ENCODE data around the gene ADAMTSL5. TPM values are rescaled to one million over a fixed set of nuclear protein-coding genes. Genes with fewer than 3 reads are reported as not detected.

Gene ADAMTSL5
- total and polyA plus RNA-seq, 2 of the 13 experiments (the other 11 are each of a cell fraction or from before 2014, with no cell fraction given) = 0.60 to 2.7 TPM

DNA sequence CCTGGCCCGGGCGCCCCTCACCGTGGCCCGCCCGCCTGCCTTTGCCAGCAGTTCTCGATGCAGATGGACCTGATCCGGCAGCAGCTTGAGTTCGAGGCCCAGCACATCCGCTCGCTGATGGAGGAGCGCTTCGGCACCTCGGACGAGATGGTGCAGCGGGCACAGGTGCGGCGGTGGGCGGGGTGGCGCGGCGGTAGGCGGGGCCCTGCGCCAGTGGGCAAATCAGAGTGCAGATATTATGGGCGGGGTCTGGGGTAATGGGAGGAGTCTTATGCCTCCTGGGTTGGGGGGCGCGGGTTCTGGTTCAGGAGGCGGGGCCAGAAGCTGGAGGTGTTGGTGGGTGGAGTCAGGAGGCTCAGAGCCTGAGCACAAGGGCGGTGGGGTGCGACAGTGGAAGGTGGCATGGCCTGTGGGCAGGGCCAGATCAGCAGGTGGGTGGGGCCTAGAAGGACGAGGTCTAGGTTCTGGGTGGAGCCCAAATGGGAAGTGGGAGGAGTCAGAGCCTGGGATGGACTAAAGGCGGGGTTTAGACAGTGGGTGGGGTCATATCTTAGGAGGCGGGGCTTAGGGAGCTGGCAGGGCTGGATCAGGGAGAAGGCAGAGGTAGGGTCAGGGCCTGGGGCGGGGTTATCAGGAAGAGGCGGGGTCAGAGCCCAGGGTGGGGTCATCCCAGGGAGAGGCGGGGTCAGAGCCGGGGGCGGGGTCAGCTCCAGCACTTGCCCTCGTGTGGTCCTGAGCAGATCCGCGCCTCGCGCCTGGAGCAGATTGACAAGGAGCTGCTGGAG, 57.3 kb downstream of the ADAMTSL5 start (continued):
- TF ChIP-seq, protein P1, sequence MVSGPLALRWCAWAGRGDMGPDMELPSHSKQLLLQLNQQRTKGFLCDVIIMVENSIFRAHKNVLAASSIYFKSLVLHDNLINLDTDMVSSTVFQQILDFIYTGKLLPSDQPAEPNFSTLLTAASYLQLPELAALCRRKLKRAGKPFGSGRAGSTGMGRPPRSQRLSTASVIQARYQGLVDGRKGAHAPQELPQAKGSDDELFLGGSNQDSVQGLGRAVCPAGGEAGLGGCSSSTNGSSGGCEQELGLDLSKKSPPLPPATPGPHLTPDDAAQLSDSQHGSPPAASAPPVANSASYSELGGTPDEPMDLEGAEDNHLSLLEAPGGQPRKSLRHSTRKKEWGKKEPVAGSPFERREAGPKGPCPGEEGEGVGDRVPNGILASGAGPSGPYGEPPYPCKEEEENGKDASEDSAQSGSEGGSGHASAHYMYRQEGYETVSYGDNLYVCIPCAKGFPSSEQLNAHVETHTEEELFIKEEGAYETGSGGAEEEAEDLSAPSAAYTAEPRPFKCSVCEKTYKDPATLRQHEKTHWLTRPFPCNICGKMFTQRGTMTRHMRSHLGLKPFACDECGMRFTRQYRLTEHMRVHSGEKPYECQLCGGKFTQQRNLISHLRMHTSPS (CRISPR knock-in tag; IDR thresholded peaks at IDR 0.05; ENCODE audit: low read depth) = peak; percentile 54; the same call in 1 of the 2 replicates
- TF ChIP-seq ELF1 (CRISPR knock-in tag; IDR thresholded peaks at IDR 0.05) (peak; percentile 10; the same call in 1 of the 2 replicates), JUND (CRISPR knock-in tag; IDR thresholded peaks at IDR 0.05) (no peak), ZNF644 (CRISPR knock-in tag; IDR thresholded peaks at IDR 0.05; ENCODE audit: low read depth) (no peak), PLRG1 (conservative IDR thresholded peaks at IDR 0.05) (no peak), ZNF136 (CRISPR knock-in tag; IDR thresholded peaks at IDR 0.05; ENCODE audit: low read depth) (no peak), RBM22 (optimal IDR thresholded peaks at IDR 0.05; ENCODE audit: low read length) (no peak), GABPB1 (CRISPR knock-in tag; IDR thresholded peaks at IDR 0.05) (peak; percentile 33; the same call in 1 of the 2 replicates), ZNF124 (CRISPR knock-in tag; IDR thresholded peaks at IDR 0.05) (no peak), TCF12 (IDR thresholded peaks at IDR 0.05) (no peak), TCF12 (CRISPR knock-in tag; IDR thresholded peaks at IDR 0.05) (no peak)
- TF ChIP-seq, protein P2, sequence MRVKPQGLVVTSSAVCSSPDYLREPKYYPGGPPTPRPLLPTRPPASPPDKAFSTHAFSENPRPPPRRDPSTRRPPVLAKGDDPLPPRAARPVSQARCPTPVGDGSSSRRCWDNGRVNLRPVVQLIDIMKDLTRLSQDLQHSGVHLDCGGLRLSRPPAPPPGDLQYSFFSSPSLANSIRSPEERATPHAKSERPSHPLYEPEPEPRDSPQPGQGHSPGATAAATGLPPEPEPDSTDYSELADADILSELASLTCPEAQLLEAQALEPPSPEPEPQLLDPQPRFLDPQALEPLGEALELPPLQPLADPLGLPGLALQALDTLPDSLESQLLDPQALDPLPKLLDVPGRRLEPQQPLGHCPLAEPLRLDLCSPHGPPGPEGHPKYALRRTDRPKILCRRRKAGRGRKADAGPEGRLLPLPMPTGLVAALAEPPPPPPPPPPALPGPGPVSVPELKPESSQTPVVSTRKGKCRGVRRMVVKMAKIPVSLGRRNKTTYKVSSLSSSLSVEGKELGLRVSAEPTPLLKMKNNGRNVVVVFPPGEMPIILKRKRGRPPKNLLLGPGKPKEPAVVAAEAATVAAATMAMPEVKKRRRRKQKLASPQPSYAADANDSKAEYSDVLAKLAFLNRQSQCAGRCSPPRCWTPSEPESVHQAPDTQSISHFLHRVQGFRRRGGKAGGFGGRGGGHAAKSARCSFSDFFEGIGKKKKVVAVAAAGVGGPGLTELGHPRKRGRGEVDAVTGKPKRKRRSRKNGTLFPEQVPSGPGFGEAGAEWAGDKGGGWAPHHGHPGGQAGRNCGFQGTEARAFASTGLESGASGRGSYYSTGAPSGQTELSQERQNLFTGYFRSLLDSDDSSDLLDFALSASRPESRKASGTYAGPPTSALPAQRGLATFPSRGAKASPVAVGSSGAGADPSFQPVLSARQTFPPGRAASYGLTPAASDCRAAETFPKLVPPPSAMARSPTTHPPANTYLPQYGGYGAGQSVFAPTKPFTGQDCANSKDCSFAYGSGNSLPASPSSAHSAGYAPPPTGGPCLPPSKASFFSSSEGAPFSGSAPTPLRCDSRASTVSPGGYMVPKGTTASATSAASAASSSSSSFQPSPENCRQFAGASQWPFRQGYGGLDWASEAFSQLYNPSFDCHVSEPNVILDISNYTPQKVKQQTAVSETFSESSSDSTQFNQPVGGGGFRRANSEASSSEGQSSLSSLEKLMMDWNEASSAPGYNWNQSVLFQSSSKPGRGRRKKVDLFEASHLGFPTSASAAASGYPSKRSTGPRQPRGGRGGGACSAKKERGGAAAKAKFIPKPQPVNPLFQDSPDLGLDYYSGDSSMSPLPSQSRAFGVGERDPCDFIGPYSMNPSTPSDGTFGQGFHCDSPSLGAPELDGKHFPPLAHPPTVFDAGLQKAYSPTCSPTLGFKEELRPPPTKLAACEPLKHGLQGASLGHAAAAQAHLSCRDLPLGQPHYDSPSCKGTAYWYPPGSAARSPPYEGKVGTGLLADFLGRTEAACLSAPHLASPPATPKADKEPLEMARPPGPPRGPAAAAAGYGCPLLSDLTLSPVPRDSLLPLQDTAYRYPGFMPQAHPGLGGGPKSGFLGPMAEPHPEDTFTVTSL (CRISPR knock-in tag; IDR thresholded peaks at IDR 0.05; ENCODE audit: borderline replicate concordance) = no peak
- TF ChIP-seq, protein P3, sequence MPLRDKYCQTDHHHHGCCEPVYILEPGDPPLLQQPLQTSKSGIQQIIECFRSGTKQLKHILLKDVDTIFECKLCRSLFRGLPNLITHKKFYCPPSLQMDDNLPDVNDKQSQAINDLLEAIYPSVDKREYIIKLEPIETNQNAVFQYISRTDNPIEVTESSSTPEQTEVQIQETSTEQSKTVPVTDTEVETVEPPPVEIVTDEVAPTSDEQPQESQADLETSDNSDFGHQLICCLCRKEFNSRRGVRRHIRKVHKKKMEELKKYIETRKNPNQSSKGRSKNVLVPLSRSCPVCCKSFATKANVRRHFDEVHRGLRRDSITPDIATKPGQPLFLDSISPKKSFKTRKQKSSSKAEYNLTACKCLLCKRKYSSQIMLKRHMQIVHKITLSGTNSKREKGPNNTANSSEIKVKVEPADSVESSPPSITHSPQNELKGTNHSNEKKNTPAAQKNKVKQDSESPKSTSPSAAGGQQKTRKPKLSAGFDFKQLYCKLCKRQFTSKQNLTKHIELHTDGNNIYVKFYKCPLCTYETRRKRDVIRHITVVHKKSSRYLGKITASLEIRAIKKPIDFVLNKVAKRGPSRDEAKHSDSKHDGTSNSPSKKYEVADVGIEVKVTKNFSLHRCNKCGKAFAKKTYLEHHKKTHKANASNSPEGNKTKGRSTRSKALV (CRISPR knock-in tag; IDR thresholded peaks at IDR 0.05) = no peak
- TF ChIP-seq, protein P4, sequence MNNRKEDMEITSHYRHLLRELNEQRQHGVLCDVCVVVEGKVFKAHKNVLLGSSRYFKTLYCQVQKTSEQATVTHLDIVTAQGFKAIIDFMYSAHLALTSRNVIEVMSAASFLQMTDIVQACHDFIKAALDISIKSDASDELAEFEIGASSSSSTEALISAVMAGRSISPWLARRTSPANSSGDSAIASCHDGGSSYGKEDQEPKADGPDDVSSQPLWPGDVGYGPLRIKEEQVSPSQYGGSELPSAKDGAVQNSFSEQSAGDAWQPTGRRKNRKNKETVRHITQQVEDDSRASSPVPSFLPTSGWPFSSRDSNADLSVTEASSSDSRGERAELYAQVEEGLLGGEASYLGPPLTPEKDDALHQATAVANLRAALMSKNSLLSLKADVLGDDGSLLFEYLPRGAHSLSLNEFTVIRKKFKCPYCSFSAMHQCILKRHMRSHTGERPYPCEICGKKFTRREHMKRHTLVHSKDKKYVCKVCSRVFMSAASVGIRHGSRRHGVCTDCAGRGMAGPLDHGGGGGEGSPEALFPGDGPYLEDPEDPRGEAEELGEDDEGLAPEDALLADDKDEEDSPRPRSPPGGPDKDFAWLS (CRISPR knock-in tag; IDR thresholded peaks at IDR 0.05; ENCODE audit: borderline replicate concordance) = no peak
- TF ChIP-seq, protein P5, sequence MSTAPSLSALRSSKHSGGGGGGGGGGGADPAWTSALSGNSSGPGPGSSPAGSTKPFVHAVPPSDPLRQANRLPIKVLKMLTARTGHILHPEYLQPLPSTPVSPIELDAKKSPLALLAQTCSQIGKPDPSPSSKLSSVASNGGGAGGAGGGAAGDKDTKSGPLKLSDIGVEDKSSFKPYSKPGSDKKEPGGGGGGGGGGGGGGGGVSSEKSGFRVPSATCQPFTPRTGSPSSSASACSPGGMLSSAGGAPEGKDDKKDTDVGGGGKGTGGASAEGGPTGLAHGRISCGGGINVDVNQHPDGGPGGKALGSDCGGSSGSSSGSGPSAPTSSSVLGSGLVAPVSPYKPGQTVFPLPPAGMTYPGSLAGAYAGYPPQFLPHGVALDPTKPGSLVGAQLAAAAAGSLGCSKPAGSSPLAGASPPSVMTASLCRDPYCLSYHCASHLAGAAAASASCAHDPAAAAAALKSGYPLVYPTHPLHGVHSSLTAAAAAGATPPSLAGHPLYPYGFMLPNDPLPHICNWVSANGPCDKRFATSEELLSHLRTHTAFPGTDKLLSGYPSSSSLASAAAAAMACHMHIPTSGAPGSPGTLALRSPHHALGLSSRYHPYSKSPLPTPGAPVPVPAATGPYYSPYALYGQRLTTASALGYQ (CRISPR knock-in tag; IDR thresholded peaks at IDR 0.05) = no peak

Measured in HepG2 (cell line).